ENCODE data around the gene SNRNP25. TPM values are rescaled to one million over a fixed set of nuclear protein-coding genes. Genes with fewer than 3 reads are reported as not detected.

The SNRNP25 gene
- total and polyA plus RNA-seq, 5 experiments from 2014 or later = 9.5 to 30.2 (median 20.2) TPM

GRCh38 chr16:77273-77806 is 23.7 kb downstream of the SNRNP25 start:
- Mint-ChIP-seq H3K27me3 (peaks cover 9 to 22% (median 15%) of the 10 kb centered on the region in 5 donors), H3K9me3 (no peaks in the 10 kb centered on the region), H3K4me1 (peaks cover 19 to 37% (median 30%) of the 10 kb centered on the region in 4 donors), H3K4me3 (peak overlapping the region; percentile 65 to 87 (median 77)), H3K27ac (peak overlapping the region in 2 of 10 donors; percentile 36 to 79), H3K36me3 (peaks cover 0 to 7% (median 0%) of the 10 kb centered on the region in 3 donors)
- POLR2A ChIA-PET = interaction anchor here (0.6 to 1.6 kb wide), 4 partner anchors 10 to 24 kb away, joined by 3 to 7 read pairs (median 4); partner anchors contain the start of genes POLR3K and SNRNP25
- ATAC-seq (peak; percentile 31 to 42), DNase-seq (peak in 5 of 10 donors; percentile 15 to 30 (median 24))

DNA sequence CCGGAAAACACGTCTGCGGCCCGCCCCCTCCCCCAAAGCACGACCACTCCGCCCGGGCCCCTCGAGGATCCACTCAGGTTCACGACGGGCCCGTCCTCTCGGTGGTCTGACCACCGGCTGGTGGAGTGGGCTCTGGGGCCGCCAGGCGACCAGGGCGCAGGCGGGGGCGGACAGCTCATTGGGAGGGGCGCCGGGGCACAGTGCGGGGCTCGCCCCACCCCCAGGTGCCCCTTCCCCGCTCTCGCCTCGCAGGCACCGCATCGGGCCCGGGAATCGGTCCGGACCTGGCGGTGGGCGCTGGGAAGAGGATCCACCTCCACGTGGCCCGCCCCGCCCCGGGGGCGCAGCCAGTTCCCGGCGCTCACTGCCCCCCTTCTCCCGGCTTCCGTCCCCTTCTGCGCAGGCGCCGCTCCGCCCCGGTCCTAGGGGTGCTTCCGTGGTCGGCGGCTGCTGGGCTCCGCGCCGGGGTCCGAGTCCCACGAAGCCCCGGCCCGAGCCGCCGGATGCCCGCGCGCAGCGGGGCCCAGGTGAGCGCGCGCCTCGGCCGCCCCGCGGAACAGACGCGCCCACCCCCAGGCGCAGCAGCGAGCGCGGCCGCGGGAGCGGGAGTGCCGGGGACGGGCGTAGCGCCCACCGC is 24.3 kb downstream of the SNRNP25 start, which contains the start of gene MPG:
Gene MPG, plus strand, starts transcription at position 419 of the 637 bp plus-strand sequence. Its CDS starts 85 bp downstream, at position 504.
- Mint-ChIP-seq H3K4me3 (peak within 1 kb of the TSS; percentile 82 to 92 (median 88)), H3K4me1 (peaks cover 19 to 40% (median 34%) of the 10 kb centered on the region in 4 donors), H3K27me3 (peaks cover 7 to 17% (median 13%) of the 10 kb centered on the region in 5 donors), H3K27ac (peak within 1 kb of the TSS; percentile 37 to 92 (median 81)), H3K9me3 (no peaks in the 10 kb centered on the region), H3K36me3 (peaks cover 0 to 7% (median 0%) of the 10 kb centered on the region in 3 donors)
- DNase-seq (peak; percentile 66 to 88 (median 78)), ATAC-seq (peak; percentile 83 to 84)
- POLR2A ChIA-PET = interaction anchor here (0.6 to 1.6 kb wide), 3 partner anchors 10 to 261 kb away, joined by 3 to 7 read pairs (median 4); partner anchors contain the start of genes POLR3K and SNRNP25

DNA sequence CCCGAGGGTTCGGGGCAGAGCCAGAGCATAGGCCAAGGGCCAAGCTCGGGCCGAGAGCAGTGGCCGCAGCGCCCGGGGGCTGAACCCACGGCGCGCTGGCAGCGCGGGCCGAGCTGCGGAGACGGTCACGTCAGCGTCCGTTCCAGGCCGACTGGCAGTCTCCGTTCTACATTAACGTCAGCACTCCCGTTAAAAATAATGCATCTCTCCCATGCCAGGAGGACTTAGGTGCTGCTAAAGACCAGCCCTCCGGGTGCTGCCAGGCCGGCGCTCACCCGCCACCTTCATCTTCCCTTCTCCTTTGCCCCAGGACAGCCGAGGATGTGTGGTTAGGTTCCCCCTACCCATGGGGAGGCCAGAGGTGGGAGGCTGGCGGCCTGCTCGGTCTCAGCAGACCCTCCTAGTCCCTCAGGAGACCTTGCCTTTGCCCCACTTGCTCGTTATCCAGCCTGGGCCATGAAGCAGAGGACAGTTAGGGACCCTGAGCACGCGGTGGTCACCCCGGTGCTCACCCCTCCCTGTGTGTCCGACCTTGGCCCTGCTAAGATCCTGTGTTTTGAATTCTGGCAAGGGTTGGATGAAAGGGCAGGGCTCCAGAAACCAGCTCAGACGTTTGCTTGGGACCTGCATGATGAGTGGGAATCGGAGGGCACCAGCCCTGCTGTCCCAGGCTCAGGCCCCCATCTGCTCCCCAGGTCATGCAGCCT is 25.0 kb downstream of the SNRNP25 start:
- Mint-ChIP-seq H3K9me3 (no peaks in the 10 kb centered on the region), H3K27ac (peak overlapping the region in 9 of 10 donors; percentile 37 to 92 (median 82)), H3K27me3 (peaks cover 4 to 10% (median 8%) of the 10 kb centered on the region in 5 donors), H3K36me3 (peaks cover 0 to 6% (median 0%) of the 10 kb centered on the region in 3 donors), H3K4me1 (peaks cover 22 to 43% (median 38%) of the 10 kb centered on the region in 4 donors), H3K4me3 (peak overlapping the region; percentile 82 to 92 (median 88))
- ATAC-seq (peak in 1 of 2 donors; percentile 25), DNase-seq (no peak)
- POLR2A ChIA-PET = interaction anchor here (0.6 to 1.6 kb wide), 2 partner anchors 25 to 261 kb away, joined by 3 to 7 read pairs; partner anchors contain the start of genes POLR3K and SNRNP25

GRCh38 chr16:79151-80054 is 25.8 kb downstream of the SNRNP25 start:
- peaks cover 27 to 51% (median 46%) of the 10 kb centered on the region in 4 donors for H3K4me1 Mint-ChIP-seq

GRCh38 chr16:83060-83603 is 29.5 kb downstream of the SNRNP25 start:
- DNase-seq = no peak
- peaks cover 0 to 26% (median 0%) of the 10 kb centered on the region in 3 donors for H3K36me3 Mint-ChIP-seq

More at GRCh38 chr16:79151-80054, 25.8 kb downstream of the SNRNP25 start:
- POLR2A ChIA-PET = no interaction called here
- ATAC-seq (no peak), DNase-seq (no peak)
- H3K27ac Mint-ChIP-seq = peak overlapping the region in 9 of 10 donors; percentile 37 to 87 (median 69)
- peaks cover 0 to 9% (median 0%) of the 10 kb centered on the region in 3 donors for H3K36me3 Mint-ChIP-seq
- H3K4me3 Mint-ChIP-seq = peak overlapping the region; percentile 82 to 92 (median 88)
- H3K27me3 Mint-ChIP-seq = peaks cover 2 to 4% (median 2%) of the 10 kb centered on the region in 5 donors
- no peaks in the 10 kb centered on the region for H3K9me3 Mint-ChIP-seq

GRCh38 chr16:83781-84615 is 30.4 kb downstream of the SNRNP25 start:
- peak overlapping the region; percentile 75 to 96 (median 83) for H3K27ac Mint-ChIP-seq
- POLR2A ChIA-PET = interaction anchor here (0.6 to 2.3 kb wide), 5 partner anchors 9 to 311 kb away, joined by 3 to 10 read pairs (median 3); no protein-coding TSS in a partner anchor

More at GRCh38 chr16:83060-83603, 29.5 kb downstream of the SNRNP25 start:
- peak overlapping the region in 3 of 10 donors; percentile 79 to 96 (median 82) for H3K27ac Mint-ChIP-seq
- H3K27me3 Mint-ChIP-seq = no peaks in the 10 kb centered on the region
- POLR2A ChIA-PET = interaction anchor here (0.6 to 0.7 kb wide), 2 partner anchors 11 to 146 kb away, joined by 3 to 6 read pairs; partner anchors contain the start of gene LUC7L
- no peaks in the 10 kb centered on the region for H3K9me3 Mint-ChIP-seq
- peak overlapping the region in 3 of 10 donors; percentile 20 to 81 (median 47) for H3K4me3 Mint-ChIP-seq
- no peak for ATAC-seq
- H3K4me1 Mint-ChIP-seq = peaks cover 26 to 49% (median 48%) of the 10 kb centered on the region in 4 donors

GRCh38 chr16:84718-85406 is 31.2 kb downstream of the SNRNP25 start:
- H3K27ac Mint-ChIP-seq = peak overlapping the region; percentile 67 to 93 (median 82)
- POLR2A ChIA-PET = interaction anchor here (0.6 to 2.3 kb wide), 4 partner anchors 9 to 310 kb away, joined by 3 to 10 read pairs (median 4); no protein-coding TSS in a partner anchor
- peaks cover 0 to 26% (median 2%) of the 10 kb centered on the region in 3 donors for H3K36me3 Mint-ChIP-seq
- peak; percentile 72 to 74 for ATAC-seq
- H3K27me3 Mint-ChIP-seq = no peaks in the 10 kb centered on the region
- H3K9me3 Mint-ChIP-seq = no peaks in the 10 kb centered on the region
- H3K4me1 Mint-ChIP-seq = peaks cover 20 to 35% (median 35%) of the 10 kb centered on the region in 4 donors
- H3K4me3 Mint-ChIP-seq = peak overlapping the region; percentile 6 to 66 (median 60)
- peak in 4 of 10 donors; percentile 29 to 71 (median 41) for DNase-seq

More at GRCh38 chr16:83781-84615, 30.4 kb downstream of the SNRNP25 start:
- ATAC-seq (peak; percentile 28 to 40), DNase-seq (no peak)
- H3K4me1 Mint-ChIP-seq = peaks cover 21 to 43% (median 43%) of the 10 kb centered on the region in 4 donors
- H3K4me3 Mint-ChIP-seq = peak overlapping the region in 9 of 10 donors; percentile 33 to 81 (median 61)
- no peaks in the 10 kb centered on the region for H3K9me3 Mint-ChIP-seq
- peaks cover 0 to 30% (median 2%) of the 10 kb centered on the region in 3 donors for H3K36me3 Mint-ChIP-seq
- no peaks in the 10 kb centered on the region for H3K27me3 Mint-ChIP-seq

- peak overlapping the region in 5 of 10 donors; percentile 67 to 93 (median 82) for H3K27ac Mint-ChIP-seq
- peaks cover 20 to 35% (median 35%) of the 10 kb centered on the region in 4 donors for H3K4me1 Mint-ChIP-seq
- peak overlapping the region in 1 of 10 donors; percentile 20 for H3K4me3 Mint-ChIP-seq
- H3K27me3 Mint-ChIP-seq = no peaks in the 10 kb centered on the region
- H3K36me3 Mint-ChIP-seq = peaks cover 0 to 28% (median 2%) of the 10 kb centered on the region in 3 donors
- POLR2A ChIA-PET = interaction anchor here (1.0 to 2.3 kb wide), 2 partner anchors 8 to 11 kb away, joined by 6 to 10 read pairs; no protein-coding TSS in a partner anchor
- ATAC-seq (no peak), DNase-seq (no peak)
- H3K9me3 Mint-ChIP-seq = no peaks in the 10 kb centered on the region
These were observed 31.8 kb downstream of the SNRNP25 start for GRCh38 chr16:85407-85782.

DNA sequence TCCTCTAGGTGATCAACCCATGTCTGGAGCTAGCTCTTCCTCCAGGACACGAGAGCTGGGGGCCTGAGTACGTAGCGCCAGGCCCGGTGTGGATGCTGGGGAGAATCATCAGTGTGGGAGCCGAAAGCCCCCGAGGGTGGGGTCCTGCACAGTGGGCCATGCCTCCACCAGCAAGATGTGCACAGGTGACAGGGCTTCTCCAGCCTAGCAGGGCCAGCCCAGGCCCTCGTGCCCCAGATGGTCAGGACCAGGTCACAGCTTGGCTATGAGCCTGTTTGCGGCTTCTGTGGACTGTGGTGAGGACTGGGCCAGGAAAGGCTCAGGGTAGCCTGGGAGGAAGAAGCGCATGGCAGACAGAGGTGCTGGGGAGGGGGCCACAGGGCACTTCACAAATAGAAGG is 32.2 kb downstream of the SNRNP25 start:
- Mint-ChIP-seq H3K36me3 (peaks cover 0 to 29% (median 2%) of the 10 kb centered on the region in 3 donors), H3K4me3 (no peak overlapping the region), H3K4me1 (peaks cover 19 to 35% (median 32%) of the 10 kb centered on the region in 4 donors), H3K9me3 (no peaks in the 10 kb centered on the region), H3K27me3 (no peaks in the 10 kb centered on the region), H3K27ac (peak overlapping the region in 6 of 10 donors; percentile 8 to 82 (median 47))
- DNase-seq = no peak
- POLR2A ChIA-PET = interaction anchor here (2.3 kb wide), 1 partner anchor 10 kb away, joined by 10 read pairs; no protein-coding TSS in a partner anchor
- no peak for ATAC-seq
